GM18951 (cell line): ENCODE results near the gene SIPA1L3.

ENCODE experiments used
- POLR2A ChIP-seq: IDR thresholded peaks from 4 replicates; pipeline ENCODE4 v1.6.1; 2011; ENCODE audit warnings: mild to moderate bottlenecking; ENCODE audit not compliant: insufficient read length, insufficient read depth; ENCODE audit errors: extremely low read depth
- in situ Hi-C: fragments of 300-500 bp; cut with MboI; formaldehyde crosslinking; loops from one replicate; pipeline ENCODE4 v1.12.0; 2022; ENCODE audit warnings: low sequenced_read_pairs, mixed read lengths, inconsistent platforms; ENCODE audit not compliant: unreplicated experiment

SIPA1L3 gene

DNA sequence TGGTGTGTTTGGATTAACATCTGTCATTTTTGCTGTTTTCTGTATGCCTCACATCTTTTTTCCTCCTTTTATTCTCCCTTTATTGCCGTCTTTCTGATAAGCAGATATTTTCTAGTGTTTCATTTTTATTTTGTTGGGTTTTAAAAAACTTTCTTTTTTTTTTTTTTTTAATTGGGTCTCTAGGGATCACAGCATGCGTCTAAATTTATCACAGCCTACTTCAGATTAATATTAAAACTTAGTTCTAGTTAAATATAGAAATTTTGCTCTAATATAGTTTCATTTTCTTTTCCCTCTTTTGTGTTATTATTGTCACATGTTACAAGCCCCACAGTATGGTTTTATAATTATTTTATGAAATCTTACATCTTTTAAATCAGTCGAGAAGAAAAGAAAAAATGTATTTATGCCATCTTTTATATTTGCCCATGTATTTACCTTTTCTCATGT, 52.7 kb downstream of the SIPA1L3 start:
- TF ChIP-seq POLR2A: no peak
- in situ Hi-C loops: no loop called here

DNA sequence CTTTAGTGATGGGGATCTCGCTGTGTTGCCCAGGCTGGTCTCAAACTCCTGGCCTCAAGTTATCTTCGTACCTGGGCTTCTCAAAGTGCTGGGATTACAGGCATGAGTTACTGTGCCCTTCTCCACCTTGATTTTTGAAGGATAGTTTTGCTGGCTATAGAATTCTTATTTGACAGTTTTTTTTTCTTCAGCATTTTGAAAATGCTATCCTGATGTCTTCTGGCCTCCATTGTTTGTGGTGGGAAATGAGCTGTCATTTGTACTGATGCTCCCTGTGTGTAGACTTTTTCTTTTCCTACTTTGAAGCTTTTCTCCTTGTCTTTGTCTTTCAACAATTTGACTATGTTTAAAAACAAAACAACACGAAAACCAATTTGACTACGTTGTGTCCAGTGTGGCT, 54.2 kb downstream of the SIPA1L3 start:
- in situ Hi-C loops: no loop called here

DNA sequence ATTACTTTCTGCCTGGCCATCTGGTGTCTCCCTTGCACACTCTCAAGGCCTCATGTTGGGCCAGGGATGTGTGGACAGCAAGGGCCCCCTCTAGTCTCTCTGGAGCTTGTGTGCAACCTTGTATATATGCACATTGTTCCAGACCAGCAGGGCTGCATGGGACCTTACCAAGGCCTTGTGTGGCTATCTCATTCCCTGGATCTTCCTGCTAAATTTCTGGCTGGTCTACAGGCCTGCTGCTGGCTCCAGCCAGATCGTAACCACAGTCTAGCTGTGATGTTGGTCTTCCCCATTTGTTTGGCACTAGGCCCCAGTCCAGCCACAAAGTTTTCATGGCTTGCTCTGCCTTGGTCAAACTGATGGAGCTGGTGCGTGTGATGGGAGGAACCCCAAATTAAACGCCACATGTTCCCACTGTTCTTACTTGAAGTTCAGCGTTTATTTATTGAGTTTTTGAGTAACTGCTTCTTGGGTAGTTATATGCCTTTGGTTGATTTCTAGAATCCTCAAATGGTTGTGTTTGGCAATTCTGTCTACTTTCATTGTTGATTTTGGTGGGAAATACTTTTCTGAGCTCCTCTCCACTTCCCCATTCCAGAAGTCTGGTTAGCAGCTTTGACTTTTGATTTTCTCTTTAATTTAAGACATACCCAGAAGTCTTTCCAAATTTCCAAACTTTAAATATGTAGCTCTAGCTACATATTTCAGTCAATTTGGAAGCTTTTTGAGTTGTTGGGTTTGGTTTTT, 56.4 kb downstream of the SIPA1L3 start:
- TF ChIP-seq POLR2A: no peak

More for the DNA sequence above, 54.2 kb downstream of the SIPA1L3 start:
- TF ChIP-seq POLR2A: no peak

GRCh38 chr19:37964109-37964508, 57.1 kb downstream of the SIPA1L3 start:
- TF ChIP-seq POLR2A: no peak
- in situ Hi-C loops: no loop called here

More for the DNA sequence above, 56.4 kb downstream of the SIPA1L3 start:
- in situ Hi-C loops: no loop called here

DNA sequence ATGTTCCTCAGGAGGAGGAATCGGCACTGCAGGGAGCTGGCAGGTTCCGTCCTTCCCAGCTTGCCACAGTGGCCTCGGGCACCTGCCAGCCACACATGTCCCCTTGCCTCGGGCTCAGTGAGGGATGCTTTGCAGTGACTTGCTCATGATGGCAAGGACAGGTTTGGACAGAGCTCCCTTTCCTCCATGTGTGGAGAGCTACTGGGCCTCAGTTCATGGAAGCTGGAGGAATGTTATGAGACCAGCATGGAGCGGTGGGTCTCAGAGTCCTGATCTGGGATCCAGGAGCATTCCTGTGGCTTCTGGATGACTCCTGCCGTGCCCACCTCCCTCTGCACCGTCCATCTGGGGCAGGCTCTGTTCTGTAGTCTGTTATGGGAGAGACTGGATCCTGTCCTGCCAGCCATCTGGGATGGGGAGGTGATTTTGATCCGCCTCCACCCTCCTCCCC, 59.2 kb downstream of the SIPA1L3 start:
- in situ Hi-C loops: no loop called here

DNA sequence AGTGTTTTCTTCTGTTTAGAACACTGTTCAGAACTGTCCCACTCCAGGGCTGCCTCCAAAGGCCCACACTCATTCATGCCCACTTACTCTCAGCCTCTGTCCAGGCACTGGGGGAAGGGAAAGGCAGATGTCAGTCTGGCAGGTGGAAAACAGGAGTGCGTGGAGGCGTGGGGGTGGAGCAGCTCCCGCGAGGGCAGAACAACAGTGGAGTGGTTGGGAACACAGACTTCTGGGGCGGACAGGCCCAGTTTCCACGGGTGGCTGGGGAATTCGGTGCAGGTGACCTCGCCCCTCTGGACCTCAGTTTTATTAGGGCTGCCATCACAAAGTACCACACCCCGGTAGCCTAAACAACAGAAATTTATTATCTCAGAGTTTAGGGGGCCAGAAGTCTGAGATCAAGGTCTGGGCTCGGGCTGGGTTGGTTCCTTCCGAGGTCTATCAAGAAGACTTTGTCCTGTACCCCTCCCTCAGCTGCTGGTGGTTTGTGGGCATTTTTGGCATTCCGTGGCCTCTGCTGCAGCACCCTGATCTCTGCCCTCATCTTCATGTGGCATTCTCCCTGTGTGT, 59.7 kb downstream of the SIPA1L3 start:
- TF ChIP-seq POLR2A: no peak
- in situ Hi-C loops: no loop called here

More for the DNA sequence above, 59.2 kb downstream of the SIPA1L3 start:
- TF ChIP-seq POLR2A: no peak

DNA sequence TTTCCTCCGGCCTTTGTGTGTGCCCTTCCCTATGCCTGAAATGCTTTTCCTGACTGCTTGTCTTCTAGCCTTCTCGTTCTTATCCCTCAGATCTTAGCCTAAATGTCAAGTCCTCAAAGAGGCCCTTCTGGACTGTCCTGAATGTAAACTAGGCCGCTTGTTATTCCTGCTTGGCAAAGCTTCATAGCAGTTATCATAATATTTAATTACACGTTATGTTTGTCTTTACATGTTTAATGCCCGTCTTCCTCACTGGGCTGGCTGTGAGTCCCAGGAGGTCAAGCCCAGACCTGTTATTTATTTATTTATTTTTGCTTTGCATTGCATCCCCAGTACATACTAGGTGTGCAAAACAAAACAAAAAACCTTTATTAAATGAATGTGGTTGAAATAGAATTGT, 62.7 kb downstream of the SIPA1L3 start:
- in situ Hi-C loops: no loop called here

DNA sequence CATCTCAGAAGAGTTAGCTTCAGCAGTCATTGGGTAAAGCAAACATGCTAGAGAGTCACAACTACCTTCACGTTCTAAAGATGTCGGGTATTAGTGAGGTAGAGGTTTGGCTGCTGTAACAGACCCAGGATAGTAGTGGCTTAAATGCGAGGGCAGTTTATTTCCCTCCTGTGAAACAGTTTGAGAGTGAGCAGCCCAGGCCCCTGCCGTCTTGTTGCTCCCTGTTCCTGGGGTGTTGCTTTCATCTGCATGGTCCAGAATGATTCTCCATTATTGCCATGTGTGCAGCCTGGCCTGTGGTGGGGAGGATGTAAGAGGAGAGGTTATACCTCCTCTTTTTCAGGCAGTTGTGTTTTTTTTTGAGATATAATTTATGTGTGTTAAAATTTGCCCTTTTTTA, 63.7 kb downstream of the SIPA1L3 start:
- in situ Hi-C loops: no loop called here
- TF ChIP-seq POLR2A: no peak

More for the DNA sequence above, 62.7 kb downstream of the SIPA1L3 start:
- no peak for TF ChIP-seq POLR2A

DNA sequence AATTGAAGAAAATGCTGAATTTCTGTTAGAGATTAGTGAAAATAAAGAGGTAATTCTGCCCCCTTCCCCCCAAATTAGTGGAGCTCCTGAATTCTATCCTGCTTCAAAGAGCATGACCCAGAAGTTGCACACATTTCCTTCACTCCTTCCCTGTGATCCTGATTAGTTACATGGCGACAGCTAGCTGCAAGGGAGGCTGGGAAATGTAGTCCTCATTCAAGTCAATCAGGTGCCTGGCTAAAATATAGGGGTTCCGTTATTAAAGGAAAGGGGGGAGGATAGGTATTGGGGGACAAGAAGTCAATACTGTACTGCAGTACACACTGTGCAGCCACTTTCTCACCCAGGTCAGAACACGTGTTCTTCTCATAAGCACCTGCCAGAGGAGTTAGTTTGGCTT, 65.8 kb downstream of the SIPA1L3 start:
- TF ChIP-seq POLR2A: no peak
- in situ Hi-C loops: no loop called here

DNA sequence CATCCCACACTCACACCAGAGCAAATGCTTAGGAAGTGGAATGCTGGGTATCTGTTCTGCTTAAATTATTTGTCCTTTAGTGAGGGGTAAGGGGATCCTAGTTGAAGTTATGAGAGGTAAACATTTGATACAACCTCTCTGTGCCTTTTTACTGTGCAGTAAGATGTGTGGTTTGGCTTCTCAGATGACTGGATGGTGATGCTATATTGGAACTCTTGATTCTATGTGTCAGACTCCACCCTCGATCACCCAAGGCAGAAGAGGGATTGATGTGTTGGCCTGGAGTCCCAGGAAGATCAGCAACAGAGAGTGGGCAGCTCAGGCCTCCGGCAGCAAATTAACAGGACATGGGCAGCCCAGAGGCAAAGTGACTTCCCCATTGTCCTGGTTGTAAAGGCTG, 66.7 kb downstream of the SIPA1L3 start:
- no peak for TF ChIP-seq POLR2A
- in situ Hi-C loops: no loop called here

DNA sequence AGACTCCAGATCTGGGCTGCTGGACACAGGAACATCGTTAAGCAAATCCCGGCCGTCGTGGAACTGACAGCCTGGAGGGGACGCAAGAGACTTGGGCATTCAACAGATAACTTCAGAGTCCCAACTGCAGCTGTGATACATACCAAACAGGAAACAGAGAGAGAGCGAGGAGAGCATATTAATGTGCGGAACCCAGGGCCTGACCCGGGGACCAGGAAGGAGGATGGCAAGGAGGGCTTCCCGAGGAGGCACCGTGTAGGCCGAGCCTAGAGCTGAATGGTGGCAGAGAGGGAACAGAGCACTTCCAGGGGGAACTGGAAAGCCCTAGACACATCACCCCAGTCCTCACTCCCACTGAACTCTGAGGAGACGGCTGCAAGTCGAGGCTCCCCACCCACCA, 68.1 kb downstream of the SIPA1L3 start:
- TF ChIP-seq POLR2A: no peak
- in situ Hi-C loops: loop anchor here (5.0 kb wide), 1 partner anchor 63 kb away; no protein-coding TSS in a partner anchor

DNA sequence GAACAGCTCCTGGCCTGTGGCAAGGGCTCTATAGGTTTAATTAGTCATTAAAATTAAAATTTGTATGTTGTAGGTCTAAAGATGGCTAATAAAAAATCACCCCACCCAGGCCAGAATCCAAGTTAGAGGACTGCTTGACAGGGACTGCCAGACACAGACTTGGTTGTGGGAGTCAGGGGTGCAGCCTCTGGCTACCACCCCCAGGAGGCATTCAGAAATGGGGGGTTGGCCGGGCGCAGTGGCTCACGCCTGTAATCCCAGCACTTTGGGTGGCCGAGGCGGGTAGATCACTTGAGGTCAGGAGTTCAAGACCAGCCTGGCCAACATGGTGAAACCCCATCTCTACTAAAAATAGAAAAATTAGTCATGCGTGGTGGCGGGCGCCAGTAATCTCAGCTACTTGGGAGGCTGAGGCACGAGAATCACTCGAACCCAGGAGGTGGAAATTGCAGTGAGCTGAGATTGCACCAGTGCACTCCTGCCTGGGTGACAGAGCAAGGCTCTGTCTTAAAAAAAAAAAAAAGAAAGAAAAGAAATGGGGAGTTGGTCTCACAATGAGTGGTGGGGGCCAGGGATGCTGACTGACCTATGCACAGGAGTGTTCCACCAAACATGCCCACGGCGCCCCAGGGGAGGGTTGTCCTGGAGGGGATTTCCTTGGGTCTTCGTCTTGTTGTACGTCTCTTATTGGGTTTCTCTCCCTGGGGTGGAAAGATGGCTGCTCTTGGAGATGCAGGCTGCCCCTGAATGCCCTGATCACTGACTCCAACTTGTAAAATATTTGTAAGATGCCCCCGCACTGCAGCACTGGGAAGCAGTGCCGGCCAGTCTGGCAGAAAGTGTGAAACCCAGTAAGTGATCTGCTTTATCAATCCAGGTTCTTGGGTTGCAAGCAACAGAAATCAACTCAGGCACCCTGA, 68.8 kb downstream of the SIPA1L3 start:
- in situ Hi-C loops: loop anchor here (5.0 kb wide), 1 partner anchor 64 kb away; no protein-coding TSS in a partner anchor
- no peak for TF ChIP-seq POLR2A

DNA sequence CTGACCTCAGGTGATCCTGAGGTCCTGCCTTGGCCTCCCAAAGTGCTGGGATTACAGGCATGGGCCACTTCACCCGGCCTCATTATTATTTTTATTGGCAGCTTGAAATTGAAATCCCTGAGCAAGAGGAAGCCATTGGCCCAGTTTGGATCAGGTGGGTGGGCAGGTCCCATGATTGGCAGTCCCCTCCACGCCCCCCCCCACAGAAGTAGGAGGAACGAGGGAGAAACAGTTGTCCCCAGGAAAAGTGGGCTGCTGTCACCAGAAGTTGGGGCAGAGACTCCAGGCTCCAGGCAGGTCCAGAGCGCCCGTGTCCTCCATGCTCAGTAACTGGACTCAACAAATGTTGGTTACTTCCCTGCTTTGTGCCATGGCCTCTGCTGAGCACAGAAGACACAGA, 70.4 kb downstream of the SIPA1L3 start:
- in situ Hi-C loops: loop anchor here (5.0 kb wide), 1 partner anchor 65 kb away; no protein-coding TSS in a partner anchor
- no peak for TF ChIP-seq POLR2A
